ENCODE measurements around the gene IL18.

- no peak for TF ChIP-seq CTCF (IDR thresholded peaks at IDR 0.05)
- TF ChIP-seq ZFX (IDR thresholded peaks at IDR 0.05; ENCODE audit: borderline replicate concordance), result no peak
Observed at GRCh38 chr11:112156153-112156955, 7.5 kb downstream of the IL18 start.
